Caco-2 (cell line): ENCODE results near the gene STK32B. TPM values are rescaled to one million over a fixed set of nuclear protein-coding genes. Genes with fewer than 3 reads are reported as not detected.
"Not testable (repeated sequence)": the region's sequence is repeated elsewhere in the genome, so short reads cannot be mapped to it uniquely, and the experiment has no call there.

Source experiments
- BruUV-seq: library from RNA; stranded (reverse); fragments of 400-500 nt; replicated peaks from 2 replicates; lab custom pipeline; 2021; lab: Mats Ljungman, UMichigan
- CTCF ChIA-PET: fragments of 300-600 bp; sonication (Branson Sonifier 250); formaldehyde crosslinking; loops from one replicate; lab custom pipeline; 2022; ENCODE audit warnings: antibody characterized with exemption; lab: Charles Lee
- POLR2A ChIA-PET: fragments of 300-600 bp; sonication (Branson Sonifier 250); formaldehyde crosslinking; loops from one replicate; lab custom pipeline; 2022; ENCODE audit warnings: antibody characterized with exemption; lab: Charles Lee
- DNase-seq, 2 experiments: peaks; one replicate each; pipeline versions ENCODE4 v3.0.0 to v3.0.0-alpha.2; 2020 to 2022
- H3K27me3 ChIP-seq: replicated peaks from 2 replicates; pipeline ENCODE4 v1.6.0; 2011; ENCODE audit warnings: low read length; ENCODE audit not compliant: control insufficient read depth, insufficient read depth
- H3K36me3 ChIP-seq: 2 replicates; pipeline ENCODE4 v1.5.1; 2011; ENCODE audit warnings: low read length; ENCODE audit not compliant: control insufficient read depth, insufficient read depth
- H3K4me1 ChIP-seq: fragments of 250-450 bp; sonication (Bioruptor Pico); 2 replicates; pipeline ENCODE4 v1.5.1; 2020; ENCODE audit warnings: mild to moderate bottlenecking
- H3K4me3 ChIP-seq: 2 replicates; pipeline ENCODE4 v1.5.1; 2011; ENCODE audit warnings: low read depth, mild to moderate bottlenecking, control low read depth, low read length
- H3K9me3 ChIP-seq: fragments of 250-450 bp; sonication (Bioruptor Pico); 2 replicates; pipeline ENCODE4 v1.5.1; 2020; ENCODE audit warnings: mild to moderate bottlenecking, moderate library complexity
- H3K27ac Mint-ChIP-seq: one replicate; pipeline ENCODE4 v1.8.0; 2022; ENCODE audit warnings: mixed read lengths; ENCODE audit not compliant: unreplicated experiment
- H3K27me3 Mint-ChIP-seq: one replicate; pipeline ENCODE4 v1.8.0; 2022; ENCODE audit warnings: mixed read lengths; ENCODE audit not compliant: insufficient read depth, unreplicated experiment
- H3K36me3 Mint-ChIP-seq: one replicate; pipeline ENCODE4 v1.8.0; 2022; ENCODE audit warnings: mild to moderate bottlenecking, mixed read lengths; ENCODE audit not compliant: insufficient read depth, unreplicated experiment
- H3K4me1 Mint-ChIP-seq: one replicate; pipeline ENCODE4 v1.8.0; 2022; ENCODE audit warnings: low read depth, mixed read lengths; ENCODE audit not compliant: unreplicated experiment
- H3K4me3 Mint-ChIP-seq: one replicate; pipeline ENCODE4 v1.8.0; 2022; ENCODE audit warnings: mild to moderate bottlenecking, moderate library complexity, mixed read lengths; ENCODE audit not compliant: unreplicated experiment
- H3K9me3 Mint-ChIP-seq: one replicate; pipeline ENCODE4 v1.8.0; 2022; ENCODE audit warnings: mixed read lengths; ENCODE audit not compliant: unreplicated experiment
- CTCF ChIP-seq, 2 experiments: fragments of 200-600 bp in 1 of 2; IDR thresholded peaks; 1 replicate in 1 of 2; 2 replicates in 1 of 2; pipeline versions ENCODE4 v1.5.1 to v1.8.0; 2011 to 2022; ENCODE audit warnings: antibody characterized with exemption in 1 of 2, control low read depth in 1 of 2, inconsistent platforms in 1 of 2, low read depth in 1 of 2, low read length in 1 of 2, mild to moderate bottlenecking in 1 of 2, moderate library complexity in 1 of 2; ENCODE audit not compliant: insufficient read depth in 1 of 2, severe bottlenecking in 1 of 2, unreplicated experiment in 1 of 2
- intact Hi-C: fragments of 100-400 bp; cut with micrococcal nuclease; formaldehyde crosslinking; loops from one replicate; pipeline ENCODE4 v1.10.0; 2022; ENCODE audit not compliant: unreplicated experiment
- total RNA-seq: library from RNA; stranded (reverse); gene quantifications from 2 replicates; pipeline ENCODE4 v1.2.3, GENCODE V29; 2022

STK32B gene
- total RNA-seq, 1 experiment from 2014 or later: 11.2 TPM

DNA sequence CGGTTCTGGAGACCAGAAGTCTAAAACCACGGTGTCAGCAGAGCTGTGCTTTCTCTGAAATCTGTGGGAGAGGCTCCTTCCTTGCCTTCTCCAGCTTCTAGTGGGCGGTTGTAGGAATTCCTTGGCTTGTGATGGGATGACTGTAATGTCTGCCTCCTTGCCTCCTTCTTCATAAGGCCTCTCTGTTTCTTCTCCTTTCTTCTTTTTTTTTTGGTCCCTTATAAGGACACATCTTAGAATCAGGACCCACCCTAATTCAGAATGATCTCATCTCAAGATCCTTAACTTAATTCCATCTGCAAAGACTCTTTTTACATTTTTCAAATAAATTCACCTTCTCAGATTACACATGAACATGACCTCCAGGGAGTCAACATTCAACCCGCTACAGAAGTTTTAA lies 186.9 kb downstream of the STK32B start:
- Mint-ChIP-seq H3K9me3 (no peaks in the 10 kb centered on the region), H3K4me3 (no peak overlapping the region), H3K36me3 (no peaks in the 10 kb centered on the region), H3K4me1 (no peaks in the 10 kb centered on the region), H3K27me3 (peaks cover 6% of the 10 kb centered on the region), H3K27ac (no peak overlapping the region)
- no peak for DNase-seq
- Histone ChIP-seq H3K9me3 (no peaks in the 10 kb centered on the region), H3K36me3 (no peaks in the 10 kb centered on the region), H3K4me1 (no peaks in the 10 kb centered on the region), H3K27me3 (no peaks in the 10 kb centered on the region), H3K4me3 (no peak overlapping the region)
- CTCF ChIA-PET: interaction anchor here (0.7 kb wide), 1 partner anchor 53 kb away, joined by 3 read pairs; no protein-coding TSS in a partner anchor
- no TSS peak for BruUV-seq
- POLR2A ChIA-PET: no interaction called here
- intact Hi-C loops: no loop called here
- TF ChIP-seq CTCF (IDR thresholded peaks at IDR 0.05; ENCODE audit: insufficient read depth in 1 of 2, low read depth in 1 of 2, low read length in 1 of 2, severe bottlenecking in 1 of 2, unreplicated experiment in 1 of 2): no peak

- DNase-seq, H3K4me3 Mint-ChIP-seq, H3K9me3 Mint-ChIP-seq, H3K4me1 ChIP-seq, intact Hi-C loops, H3K27me3 Mint-ChIP-seq, H3K4me1 Mint-ChIP-seq, H3K27me3 ChIP-seq, BruUV-seq, H3K36me3 ChIP-seq, H3K4me3 ChIP-seq, H3K36me3 Mint-ChIP-seq, POLR2A ChIA-PET, H3K27ac Mint-ChIP-seq, H3K9me3 ChIP-seq, CTCF ChIA-PET: not testable (repeated sequence)
Measured at GRCh38 chr4:5247061-5247460, 195.8 kb downstream of the STK32B start.

DNA sequence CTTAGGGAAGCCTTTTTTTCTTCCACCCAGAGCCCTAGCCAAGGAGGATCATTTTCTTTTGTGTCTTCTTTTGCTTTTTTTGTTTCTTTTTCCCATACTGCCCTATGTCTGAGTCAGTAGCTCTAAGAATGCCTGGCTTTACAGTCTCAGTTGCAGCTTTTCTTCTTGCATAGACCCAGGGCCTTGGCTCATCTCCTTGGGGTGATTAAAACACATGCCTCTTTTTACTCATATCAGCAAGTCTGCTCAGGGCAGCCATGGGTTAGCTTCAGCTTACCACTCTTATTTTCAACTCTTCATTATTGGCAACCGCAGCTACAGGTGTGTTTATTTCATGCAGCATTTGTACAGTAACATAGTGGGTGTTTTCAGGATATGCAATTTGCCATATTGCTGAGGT lies 196.5 kb downstream of the STK32B start:
- H3K36me3 ChIP-seq: no peaks in the 10 kb centered on the region
- Mint-ChIP-seq H3K9me3 (peaks cover 8% of the 10 kb centered on the region), H3K27me3 (peaks cover 8% of the 10 kb centered on the region), H3K4me3 (no peak overlapping the region), H3K36me3 (peaks cover 4% of the 10 kb centered on the region), H3K4me1 (no peaks in the 10 kb centered on the region), H3K27ac (no peak overlapping the region)
- no peak for TF ChIP-seq CTCF (IDR thresholded peaks at IDR 0.05; ENCODE audit: insufficient read depth in 1 of 2, low read depth in 1 of 2, low read length in 1 of 2, severe bottlenecking in 1 of 2, unreplicated experiment in 1 of 2)
- no peaks in the 10 kb centered on the region for H3K27me3 ChIP-seq
- POLR2A ChIA-PET: no interaction called here
- H3K4me1 ChIP-seq: no peaks in the 10 kb centered on the region
- H3K9me3 ChIP-seq: no peaks in the 10 kb centered on the region
- no TSS peak for BruUV-seq
- CTCF ChIA-PET: no interaction called here
- no peak overlapping the region for H3K4me3 ChIP-seq
- DNase-seq: no peak
- intact Hi-C loops: no loop called here

DNA sequence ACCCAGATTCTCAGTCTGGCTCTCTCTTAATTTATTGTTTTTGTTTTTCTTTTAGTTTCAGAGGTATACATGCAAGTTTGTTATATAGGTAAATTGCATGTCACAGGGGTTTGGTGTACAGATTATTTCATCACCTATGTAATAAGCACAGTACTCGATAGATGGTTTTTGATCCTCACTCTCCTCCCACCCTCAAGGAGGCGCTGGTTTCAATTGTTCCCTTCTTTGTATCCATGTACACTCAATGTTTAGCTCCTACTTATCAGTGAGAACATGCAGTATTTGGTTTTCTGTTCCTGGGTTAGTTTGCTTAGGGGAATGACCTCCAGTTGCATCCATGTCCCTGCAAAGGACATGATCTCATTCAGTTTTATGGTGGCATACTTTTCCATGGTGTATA lies 198.4 kb downstream of the STK32B start:
- H3K9me3 ChIP-seq: no peaks in the 10 kb centered on the region
- Mint-ChIP-seq H3K36me3 (peaks cover 4% of the 10 kb centered on the region), H3K9me3 (peaks cover 8% of the 10 kb centered on the region), H3K27ac (no peak overlapping the region), H3K27me3 (peaks cover 5% of the 10 kb centered on the region), H3K4me1 (no peaks in the 10 kb centered on the region), H3K4me3 (no peak overlapping the region)
- H3K27me3 ChIP-seq: no peaks in the 10 kb centered on the region
- no peak for TF ChIP-seq CTCF (IDR thresholded peaks at IDR 0.05; ENCODE audit: insufficient read depth in 1 of 2, low read depth in 1 of 2, low read length in 1 of 2, severe bottlenecking in 1 of 2, unreplicated experiment in 1 of 2)
- POLR2A ChIA-PET: no interaction called here
- no peak for DNase-seq
- CTCF ChIA-PET: no interaction called here
- no TSS peak for BruUV-seq
- H3K4me1 ChIP-seq: no peaks in the 10 kb centered on the region
- intact Hi-C loops: no loop called here
- H3K4me3 ChIP-seq: no peak overlapping the region
- no peaks in the 10 kb centered on the region for H3K36me3 ChIP-seq

DNA sequence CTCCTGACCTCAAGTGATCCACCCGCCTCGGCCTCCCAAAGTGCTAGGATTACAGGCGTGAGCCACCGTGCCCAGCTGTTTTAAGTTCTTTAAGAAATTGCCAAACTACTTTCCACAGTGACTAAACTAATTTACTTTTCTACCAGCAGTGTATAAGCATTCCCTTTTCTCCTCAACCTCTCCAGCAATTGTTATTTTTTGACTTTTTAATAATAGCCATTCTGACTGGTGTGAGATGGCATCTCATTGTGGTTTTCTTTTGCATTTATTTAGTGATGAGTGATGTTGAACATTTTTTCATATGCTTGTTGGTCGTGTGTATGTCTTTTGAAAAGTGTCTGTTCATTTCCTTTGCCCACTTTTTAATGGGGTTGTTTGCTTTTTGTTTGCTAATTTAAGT lies 199.3 kb downstream of the STK32B start:
- intact Hi-C loops, DNase-seq, H3K9me3 Mint-ChIP-seq, H3K9me3 ChIP-seq, POLR2A ChIA-PET, BruUV-seq, H3K4me1 Mint-ChIP-seq, H3K36me3 ChIP-seq, CTCF ChIA-PET, H3K4me3 ChIP-seq, H3K4me1 ChIP-seq, H3K27ac Mint-ChIP-seq, H3K36me3 Mint-ChIP-seq, H3K27me3 ChIP-seq, H3K27me3 Mint-ChIP-seq, H3K4me3 Mint-ChIP-seq: not testable (repeated sequence)
